Astrocyte of the cerebellum (primary cell): ENCODE data around the gene HAUS7.

Experiments used
- DNase-seq: peaks from one replicate; pipeline ENCODE4 v3.0.0-alpha.2; 2011; ENCODE audit warnings: low read depth
- H3K4me3 ChIP-seq: 2 replicates; pipeline ENCODE4 v1.5.1; 2011; ENCODE audit warnings: mild to moderate bottlenecking, low read depth, low read length, moderate library complexity
- in situ Hi-C: cut with HindIII; loops from 2 replicates; pipeline ENCODE4 v1.10.0; 2017; ENCODE audit warnings: low sequenced_read_pairs
- TF ChIP-seq, protein P1 (sequence below): IDR thresholded peaks from 2 replicates; pipeline ENCODE4 v1.5.1; 2012; ENCODE audit warnings: low read length, low read depth, moderate library complexity, mild to moderate bottlenecking; ENCODE audit errors: missing control alignments

Gene HAUS7

DNA sequence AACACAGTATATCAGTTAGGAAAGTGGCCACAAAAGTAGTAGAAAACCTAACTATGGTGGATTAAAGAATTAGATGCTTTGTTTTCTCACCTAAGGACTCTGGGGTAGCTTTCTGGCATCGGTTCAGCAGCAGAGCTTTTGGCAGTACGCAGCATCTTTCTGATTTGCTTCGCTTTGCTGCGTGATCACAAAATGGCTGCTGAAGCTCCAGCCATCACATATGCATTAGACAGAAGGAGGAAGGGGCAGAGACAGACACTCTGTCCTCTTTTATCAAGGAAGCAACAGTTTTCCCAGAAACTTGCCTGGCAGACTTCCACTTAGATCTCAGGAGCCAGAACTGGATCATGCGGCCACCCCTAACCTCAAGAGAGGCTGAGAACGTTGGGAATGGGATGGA, 39.6 kb downstream of the HAUS7 start:
- no peak overlapping the region for H3K4me3 ChIP-seq
- in situ Hi-C loops = no loop called here
- DNase-seq = no peak
- TF ChIP-seq, protein P1, sequence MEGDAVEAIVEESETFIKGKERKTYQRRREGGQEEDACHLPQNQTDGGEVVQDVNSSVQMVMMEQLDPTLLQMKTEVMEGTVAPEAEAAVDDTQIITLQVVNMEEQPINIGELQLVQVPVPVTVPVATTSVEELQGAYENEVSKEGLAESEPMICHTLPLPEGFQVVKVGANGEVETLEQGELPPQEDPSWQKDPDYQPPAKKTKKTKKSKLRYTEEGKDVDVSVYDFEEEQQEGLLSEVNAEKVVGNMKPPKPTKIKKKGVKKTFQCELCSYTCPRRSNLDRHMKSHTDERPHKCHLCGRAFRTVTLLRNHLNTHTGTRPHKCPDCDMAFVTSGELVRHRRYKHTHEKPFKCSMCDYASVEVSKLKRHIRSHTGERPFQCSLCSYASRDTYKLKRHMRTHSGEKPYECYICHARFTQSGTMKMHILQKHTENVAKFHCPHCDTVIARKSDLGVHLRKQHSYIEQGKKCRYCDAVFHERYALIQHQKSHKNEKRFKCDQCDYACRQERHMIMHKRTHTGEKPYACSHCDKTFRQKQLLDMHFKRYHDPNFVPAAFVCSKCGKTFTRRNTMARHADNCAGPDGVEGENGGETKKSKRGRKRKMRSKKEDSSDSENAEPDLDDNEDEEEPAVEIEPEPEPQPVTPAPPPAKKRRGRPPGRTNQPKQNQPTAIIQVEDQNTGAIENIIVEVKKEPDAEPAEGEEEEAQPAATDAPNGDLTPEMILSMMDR = no peak

DNA sequence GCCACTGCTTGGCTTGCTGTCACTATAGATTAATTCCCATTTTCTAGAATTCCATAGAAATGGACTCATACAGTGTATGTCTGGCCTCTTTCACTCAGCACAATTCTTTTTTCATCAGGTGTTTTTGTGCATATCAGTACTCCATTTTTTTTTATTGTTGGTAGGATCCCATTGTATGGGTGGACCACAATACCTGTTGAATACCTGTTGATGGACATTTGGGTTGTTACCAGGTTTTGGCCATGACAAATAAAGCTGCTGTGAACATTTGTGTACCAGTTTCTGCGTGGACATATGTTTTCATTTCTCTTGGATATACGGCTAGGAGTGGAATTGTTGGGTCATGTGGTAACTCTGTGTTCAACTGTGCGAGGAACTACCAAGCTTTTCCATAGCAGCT, 44.2 kb downstream of the HAUS7 start:
- DNase-seq = no peak
- no peak overlapping the region for H3K4me3 ChIP-seq
- TF ChIP-seq, protein P1 = no peak
- in situ Hi-C loops = no loop called here

DNA sequence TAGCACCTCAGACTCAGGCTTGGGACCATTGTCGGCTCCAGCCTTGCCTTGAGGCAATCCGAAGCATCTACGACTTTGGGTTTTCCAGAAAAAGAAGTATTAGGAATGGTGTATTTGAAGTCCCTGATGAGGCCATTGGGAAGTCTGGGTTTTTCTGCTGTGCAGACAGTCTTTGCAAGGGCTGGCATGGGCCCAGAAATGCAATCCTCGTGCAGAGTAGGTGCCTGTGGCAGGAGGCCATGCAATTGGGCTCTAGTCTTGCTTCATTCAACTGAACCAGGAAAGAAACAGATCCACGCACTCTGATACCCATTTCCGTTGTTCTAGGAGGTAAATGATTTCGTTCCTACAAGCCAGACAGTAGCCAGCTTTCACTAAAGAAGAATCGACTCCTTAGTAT, 46.7 kb downstream of the HAUS7 start:
- no peak overlapping the region for H3K4me3 ChIP-seq
- TF ChIP-seq, protein P1 = no peak
- in situ Hi-C loops = no loop called here
- DNase-seq = no peak

DNA sequence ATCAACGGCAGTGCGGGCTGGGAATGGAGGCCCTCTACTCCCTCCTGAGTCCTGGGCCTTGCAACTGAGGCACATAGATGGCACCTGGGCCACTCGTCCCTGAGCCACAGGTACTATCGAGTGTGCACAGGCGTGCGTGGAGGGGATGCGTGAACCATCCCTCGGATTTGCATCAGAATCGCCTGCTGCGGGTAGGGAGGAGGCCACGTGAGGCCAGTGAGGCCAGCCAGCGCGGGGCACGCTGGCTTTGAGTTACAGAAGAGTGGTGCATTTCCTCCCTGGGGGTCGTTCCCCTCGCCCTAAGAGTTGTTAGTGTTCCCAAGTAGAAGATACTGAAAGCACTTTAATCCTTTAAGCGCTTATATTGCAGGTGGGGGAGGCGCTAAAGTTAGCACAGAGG, 48.5 kb downstream of the HAUS7 start:
- in situ Hi-C loops = no loop called here
- H3K4me3 ChIP-seq = no peak overlapping the region
- TF ChIP-seq, protein P1 = no peak
- no peak for DNase-seq

DNA sequence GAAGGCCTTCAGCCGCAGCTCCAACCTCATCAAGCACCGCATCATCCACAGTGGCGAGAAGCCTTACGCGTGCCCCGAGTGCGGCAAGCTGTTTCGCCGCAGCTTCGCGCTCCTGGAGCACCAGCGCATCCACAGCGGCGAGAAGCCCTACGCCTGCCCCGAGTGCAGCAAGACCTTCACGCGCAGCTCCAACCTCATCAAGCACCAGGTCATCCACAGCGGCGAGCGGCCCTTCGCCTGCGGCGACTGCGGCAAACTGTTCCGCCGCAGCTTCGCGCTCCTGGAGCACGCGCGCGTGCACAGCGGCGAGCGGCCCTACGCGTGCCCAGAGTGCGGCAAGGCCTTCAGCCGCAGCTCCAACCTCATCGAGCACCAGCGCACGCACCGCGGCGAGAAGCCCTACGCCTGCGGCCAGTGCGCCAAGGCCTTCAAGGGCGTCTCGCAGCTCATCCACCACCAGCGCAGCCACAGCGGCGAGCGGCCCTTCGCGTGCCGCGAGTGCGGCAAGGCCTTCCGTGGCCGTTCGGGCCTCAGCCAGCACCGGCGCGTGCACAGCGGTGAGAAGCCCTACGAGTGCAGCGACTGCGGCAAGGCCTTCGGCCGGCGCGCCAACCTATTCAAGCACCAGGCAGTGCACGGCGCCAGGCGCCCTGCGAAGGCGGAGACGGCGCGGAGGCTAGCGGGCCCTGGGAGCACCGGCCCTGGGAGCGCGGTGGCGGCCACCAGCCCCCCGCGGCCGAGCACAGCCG, 49.4 kb downstream of the HAUS7 start:
- H3K4me3 ChIP-seq = no peak overlapping the region
- DNase-seq = no peak
- in situ Hi-C loops = no loop called here
- TF ChIP-seq, protein P1 = no peak

DNA sequence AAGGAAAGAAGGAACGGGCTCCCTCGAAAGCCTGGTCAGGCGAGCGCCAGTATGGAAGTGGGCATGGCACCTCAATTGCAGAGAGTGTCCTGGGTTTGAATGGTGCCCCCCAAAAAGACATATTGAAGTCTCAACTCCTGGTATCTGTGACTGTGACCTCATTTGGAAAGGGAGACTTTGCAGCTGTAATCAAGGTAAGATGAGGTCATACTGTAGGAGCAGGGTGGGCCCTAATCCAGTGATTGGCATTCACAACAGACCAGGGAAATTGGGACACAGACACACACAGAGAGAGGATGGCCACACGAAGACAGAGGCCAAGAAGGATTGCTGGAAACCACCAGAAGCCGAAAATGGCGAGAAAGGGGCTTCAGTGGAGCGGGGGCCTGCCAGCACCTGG, 52.7 kb downstream of the HAUS7 start:
- TF ChIP-seq, protein P1 = no peak
- no peak for DNase-seq
- in situ Hi-C loops = no loop called here
- no peak overlapping the region for H3K4me3 ChIP-seq
